ENCODE measurements around the gene DCK.

DCK gene

DNA sequence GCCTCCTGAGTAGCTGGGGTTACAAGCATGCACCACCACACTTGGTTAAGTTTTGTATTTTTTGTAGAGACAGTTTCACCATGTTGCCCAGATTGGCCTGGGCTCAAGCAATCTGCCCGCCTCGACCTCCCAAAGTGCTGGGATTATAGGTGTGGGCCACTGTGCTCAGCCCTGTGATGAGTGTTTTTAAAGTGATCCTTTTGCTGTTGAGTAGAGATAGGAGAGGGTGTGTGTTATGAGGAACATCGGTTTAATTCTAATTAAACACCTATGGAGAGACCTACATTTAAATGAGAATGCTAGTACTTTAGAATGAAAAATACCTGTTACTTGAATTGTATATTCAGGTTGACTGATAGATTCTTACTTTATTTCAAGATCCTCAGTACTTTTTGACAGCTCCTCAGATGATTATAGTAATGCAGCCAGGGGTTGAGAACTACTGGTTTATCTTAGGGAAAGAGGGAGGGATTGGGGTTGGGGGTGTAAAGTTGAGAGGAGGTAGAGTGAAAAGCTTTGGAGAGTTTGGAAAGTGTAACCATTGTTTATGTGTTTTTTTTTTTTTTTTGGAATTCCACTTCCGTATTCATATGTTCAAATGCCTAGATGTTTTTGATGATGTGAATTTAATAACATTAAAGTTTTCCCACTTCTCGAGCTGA, 36.8 kb upstream of the DCK start:
- no peak overlapping the region for H3K4me3 ChIP-seq (ENCODE audit: low read depth, low read length)
- in situ Hi-C loops (cut with HindIII; ENCODE audit: low sequenced_read_pairs) = no loop called here
- no peak for TF ChIP-seq CTCF (IDR thresholded peaks at IDR 0.05; ENCODE audit: low read depth, low read length, missing control alignments)
- no peak for DNase-seq (ENCODE audit: low read depth)

GRCh38 chr4:70958681-70959080, 34.8 kb upstream of the DCK start:
- no peak for TF ChIP-seq CTCF (IDR thresholded peaks at IDR 0.05; ENCODE audit: low read depth, low read length, missing control alignments)
- in situ Hi-C loops (cut with HindIII; ENCODE audit: low sequenced_read_pairs) = no loop called here
- peak; percentile 89 for DNase-seq (ENCODE audit: low read depth)
- H3K4me3 ChIP-seq (ENCODE audit: low read depth, low read length) = no peak overlapping the region

GRCh38 chr4:70969076-70969475, 24.4 kb upstream of the DCK start:
- no peak for TF ChIP-seq CTCF (IDR thresholded peaks at IDR 0.05; ENCODE audit: low read depth, low read length, missing control alignments)
- H3K4me3 ChIP-seq (ENCODE audit: low read depth, low read length) = no peak overlapping the region
- in situ Hi-C loops (cut with HindIII; ENCODE audit: low sequenced_read_pairs) = no loop called here
- peak; percentile 72 for DNase-seq (ENCODE audit: low read depth)

DNA sequence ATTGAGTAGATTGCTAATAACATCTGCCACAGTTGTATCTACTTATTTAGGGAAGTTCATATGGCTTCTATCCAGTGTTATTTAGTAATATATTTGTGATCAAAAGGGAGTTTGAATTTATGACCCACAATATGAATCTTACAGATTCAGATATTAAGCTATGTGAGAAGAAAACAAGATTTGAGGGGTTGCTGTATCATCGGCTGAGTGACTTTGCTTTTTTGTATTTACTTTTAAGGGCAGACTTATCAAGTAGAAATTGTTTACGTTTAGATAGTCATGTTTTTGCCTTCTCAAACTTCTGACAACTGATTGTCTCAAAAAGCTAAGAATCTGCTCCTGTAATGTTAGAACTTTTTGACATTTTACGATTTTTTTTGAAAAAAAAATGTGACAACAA, 17.2 kb upstream of the DCK start:
- no peak for TF ChIP-seq CTCF (IDR thresholded peaks at IDR 0.05; ENCODE audit: low read depth, low read length, missing control alignments)
- no peak for DNase-seq (ENCODE audit: low read depth)
- in situ Hi-C loops (cut with HindIII; ENCODE audit: low sequenced_read_pairs) = loop anchor here (25.0 kb wide), 1 partner anchor 139 kb away; the partner anchor contains the start of gene GRSF1
- no peak overlapping the region for H3K4me3 ChIP-seq (ENCODE audit: low read depth, low read length)

- no peak overlapping the region for H3K4me3 ChIP-seq (ENCODE audit: low read depth, low read length)
- no peak for TF ChIP-seq CTCF (IDR thresholded peaks at IDR 0.05; ENCODE audit: low read depth, low read length, missing control alignments)
- no peak for DNase-seq (ENCODE audit: low read depth)
- in situ Hi-C loops (cut with HindIII; ENCODE audit: low sequenced_read_pairs) = loop anchor here (25.0 kb wide), 1 partner anchor 142 kb away; the partner anchor contains the start of gene GRSF1
Observed at GRCh38 chr4:70979445-70980008, 13.9 kb upstream of the DCK start.

DNA sequence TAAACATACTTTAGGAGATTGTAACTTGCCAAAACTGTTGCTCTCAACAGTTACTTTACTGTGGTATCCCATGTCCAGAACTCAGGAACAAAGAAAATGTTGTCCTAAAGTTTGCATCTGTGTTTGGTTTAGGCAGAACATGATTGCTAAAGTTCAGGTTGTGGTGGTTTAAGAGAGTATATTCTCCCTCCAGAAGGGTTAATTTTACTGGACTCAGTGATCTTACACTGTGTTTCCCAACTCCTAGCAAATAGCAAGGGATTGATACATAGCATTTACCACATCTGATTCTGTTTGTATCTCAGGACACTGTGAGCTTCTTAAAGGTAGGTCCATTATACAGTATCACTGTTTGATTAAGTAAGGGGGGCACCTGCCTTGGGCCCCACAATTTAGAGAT, 13.3 kb upstream of the DCK start:
- no peak for DNase-seq (ENCODE audit: low read depth)
- in situ Hi-C loops (cut with HindIII; ENCODE audit: low sequenced_read_pairs) = loop anchor here (25.0 kb wide), 1 partner anchor 143 kb away; the partner anchor contains the start of gene GRSF1
- TF ChIP-seq CTCF (IDR thresholded peaks at IDR 0.05; ENCODE audit: low read depth, low read length, missing control alignments) = no peak
- no peak overlapping the region for H3K4me3 ChIP-seq (ENCODE audit: low read depth, low read length)
